ENCODE data around the gene VIPR1. TPM values are rescaled to one million over a fixed set of nuclear protein-coding genes. Genes with fewer than 3 reads are reported as not detected.

Gene VIPR1
- polyA plus RNA-seq, 1 donor: 75.3 TPM

DNA sequence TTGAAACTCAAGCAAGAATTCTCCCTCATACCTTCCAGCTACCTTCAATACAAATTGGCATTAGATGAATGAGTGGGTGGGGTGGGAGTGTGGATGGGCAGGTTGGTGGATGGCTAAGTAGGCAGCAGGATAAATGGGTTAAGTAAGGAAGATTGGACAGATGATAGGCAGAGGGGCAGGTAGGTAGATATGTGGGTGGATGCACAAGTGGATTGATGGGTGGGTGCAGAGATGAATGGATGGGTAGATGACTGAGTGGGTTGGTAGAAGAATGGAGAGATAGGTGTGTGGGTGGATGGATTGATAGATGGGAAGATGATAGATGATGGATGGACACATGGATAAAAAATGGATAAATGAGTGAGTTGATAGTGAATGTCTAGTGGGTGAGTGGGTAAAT lies 27.6 kb downstream of the VIPR1 start:
- peaks cover 76% of the 10 kb centered on the region for H3K36me3 ChIP-seq (ENCODE audit: control insufficient read depth, insufficient read depth, low read length)
- H3K27me3 ChIP-seq (ENCODE audit: control insufficient read depth, insufficient read depth, low read length): no peaks in the 10 kb centered on the region
- peaks cover 8% of the 10 kb centered on the region for H3K4me1 ChIP-seq (ENCODE audit: control insufficient read depth, insufficient read depth, low read length)
- no peaks in the 10 kb centered on the region for H3K9me3 ChIP-seq (ENCODE audit: control insufficient read depth, low read depth, low read length)
- no peak overlapping the region for H3K4me3 ChIP-seq (ENCODE audit: low read length)
- DNase-seq: no peak
- H3K27ac ChIP-seq (ENCODE audit: low read length): no peak overlapping the region

DNA sequence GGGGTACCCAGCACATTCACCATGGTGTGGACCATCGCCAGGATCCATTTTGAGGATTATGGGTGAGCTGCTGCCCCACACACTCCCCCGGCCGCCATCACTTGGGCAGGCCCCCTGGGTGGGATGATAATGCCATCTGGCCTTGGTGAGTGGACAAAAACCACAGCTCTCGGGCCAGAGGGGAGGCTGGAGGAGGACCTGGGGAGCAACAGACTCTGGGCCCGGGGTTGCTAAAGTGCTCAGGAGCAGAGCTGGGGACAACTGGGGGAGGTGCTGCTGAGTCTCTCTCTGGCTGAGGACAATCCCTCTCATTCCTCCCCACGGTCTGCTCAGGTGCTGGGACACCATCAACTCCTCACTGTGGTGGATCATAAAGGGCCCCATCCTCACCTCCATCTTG lies 29.0 kb downstream of the VIPR1 start:
- peaks cover 67% of the 10 kb centered on the region for H3K36me3 ChIP-seq (ENCODE audit: control insufficient read depth, insufficient read depth, low read length)
- no CpG with 5 or more reads among the region's 6 CpGs for WGBS (ENCODE audit: insufficient coverage, low lambda C conversion rate)
- no peaks in the 10 kb centered on the region for H3K4me1 ChIP-seq (ENCODE audit: control insufficient read depth, insufficient read depth, low read length)

DNA sequence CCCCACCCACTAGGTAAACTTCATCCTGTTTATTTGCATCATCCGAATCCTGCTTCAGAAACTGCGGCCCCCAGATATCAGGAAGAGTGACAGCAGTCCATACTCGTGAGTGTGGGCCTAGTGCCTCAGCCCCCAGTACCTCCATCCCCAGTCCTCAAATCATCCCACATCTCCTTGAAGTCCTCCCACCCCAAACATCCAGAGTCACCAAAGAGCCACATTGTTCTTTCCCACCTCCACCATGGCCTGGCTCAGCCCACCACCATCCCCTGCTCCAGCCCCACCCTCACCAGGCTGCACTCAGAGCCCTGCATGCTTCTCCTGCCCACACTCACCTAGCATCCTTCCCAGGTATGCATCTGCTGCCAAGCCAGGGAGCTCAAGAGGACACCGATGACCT lies 29.8 kb downstream of the VIPR1 start:
- H3K27me3 ChIP-seq (ENCODE audit: control insufficient read depth, insufficient read depth, low read length): no peaks in the 10 kb centered on the region
- peaks cover 63% of the 10 kb centered on the region for H3K36me3 ChIP-seq (ENCODE audit: control insufficient read depth, insufficient read depth, low read length)
- H3K27ac ChIP-seq (ENCODE audit: low read length): no peak overlapping the region
- H3K4me3 ChIP-seq (ENCODE audit: low read length): no peak overlapping the region
- no peaks in the 10 kb centered on the region for H3K9me3 ChIP-seq (ENCODE audit: control insufficient read depth, low read depth, low read length)
- H3K4me1 ChIP-seq (ENCODE audit: control insufficient read depth, insufficient read depth, low read length): no peaks in the 10 kb centered on the region
- no CpG with 5 or more reads among the region's 4 CpGs for WGBS (ENCODE audit: insufficient coverage, low lambda C conversion rate)
- no peak for DNase-seq

More for the DNA sequence above, 29.0 kb downstream of the VIPR1 start:
- Histone ChIP-seq H3K27me3 (ENCODE audit: control insufficient read depth, insufficient read depth, low read length) (no peaks in the 10 kb centered on the region), H3K9me3 (ENCODE audit: control insufficient read depth, low read depth, low read length) (no peaks in the 10 kb centered on the region), H3K4me3 (ENCODE audit: low read length) (no peak overlapping the region), H3K27ac (ENCODE audit: low read length) (no peak overlapping the region)
- DNase-seq: no peak

DNA sequence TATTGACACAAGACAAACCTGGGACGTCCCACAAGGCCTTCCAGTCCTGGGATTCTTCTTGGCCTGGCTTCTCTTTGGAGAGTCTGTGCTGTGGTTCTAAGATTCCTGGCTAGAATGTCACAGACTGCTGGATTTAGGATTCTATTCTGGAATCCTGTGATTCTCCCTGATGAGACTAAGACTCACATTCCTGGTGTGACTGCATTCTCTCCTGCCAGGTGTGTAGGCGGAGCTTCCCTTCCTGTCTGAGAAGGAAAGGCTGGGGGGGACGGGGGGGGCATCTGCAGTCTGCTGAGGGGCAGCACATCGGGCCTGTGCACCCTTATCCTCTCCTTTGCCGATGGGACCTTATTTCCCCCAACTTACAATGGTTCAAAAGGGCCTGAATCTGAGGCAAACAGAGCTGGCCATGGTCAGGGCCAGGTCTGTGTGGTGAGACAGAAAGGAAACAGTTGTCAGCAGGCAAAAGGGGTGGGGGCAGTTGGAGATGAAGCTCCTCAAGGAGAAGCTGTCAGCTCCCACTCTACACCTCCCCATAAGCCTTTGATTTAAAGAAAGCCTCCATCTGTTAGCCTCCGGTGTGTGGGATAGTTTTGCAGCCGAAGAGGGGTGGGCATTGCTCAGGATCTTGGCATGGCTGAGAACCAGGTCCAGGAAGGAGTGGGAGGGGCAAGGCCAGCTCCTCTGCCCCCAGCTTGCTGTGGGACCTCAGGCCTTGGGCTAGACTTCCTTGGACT lies 30.9 kb downstream of the VIPR1 start:
- Histone ChIP-seq H3K36me3 (ENCODE audit: control insufficient read depth, insufficient read depth, low read length) (peaks cover 54% of the 10 kb centered on the region), H3K4me3 (ENCODE audit: low read length) (no peak overlapping the region), H3K9me3 (ENCODE audit: control insufficient read depth, low read depth, low read length) (no peaks in the 10 kb centered on the region), H3K27me3 (ENCODE audit: control insufficient read depth, insufficient read depth, low read length) (no peaks in the 10 kb centered on the region), H3K27ac (ENCODE audit: low read length) (no peak overlapping the region), H3K4me1 (ENCODE audit: control insufficient read depth, insufficient read depth, low read length) (no peaks in the 10 kb centered on the region)
- no peak for DNase-seq
- no CpG with 5 or more reads among the region's 7 CpGs for WGBS (ENCODE audit: insufficient coverage, low lambda C conversion rate)

- Histone ChIP-seq H3K27ac (ENCODE audit: low read length) (no peak overlapping the region), H3K4me3 (ENCODE audit: low read length) (no peak overlapping the region), H3K27me3 (ENCODE audit: control insufficient read depth, insufficient read depth, low read length) (no peaks in the 10 kb centered on the region), H3K36me3 (ENCODE audit: control insufficient read depth, insufficient read depth, low read length) (peaks cover 30% of the 10 kb centered on the region), H3K4me1 (ENCODE audit: control insufficient read depth, insufficient read depth, low read length) (peaks cover 16% of the 10 kb centered on the region), H3K9me3 (ENCODE audit: control insufficient read depth, low read depth, low read length) (no peaks in the 10 kb centered on the region)
- no CpG with 5 or more reads among the region's 35 CpGs for WGBS (ENCODE audit: insufficient coverage, low lambda C conversion rate)
- DNase-seq: peak; percentile 55 to 60
Measured at GRCh38 chr3:42535981-42536784, 33.7 kb downstream of the VIPR1 start.

- peaks cover 17% of the 10 kb centered on the region for H3K4me1 ChIP-seq (ENCODE audit: control insufficient read depth, insufficient read depth, low read length)
- H3K9me3 ChIP-seq (ENCODE audit: control insufficient read depth, low read depth, low read length): no peaks in the 10 kb centered on the region
- no peak overlapping the region for H3K27ac ChIP-seq (ENCODE audit: low read length)
- no peak overlapping the region for H3K4me3 ChIP-seq (ENCODE audit: low read length)
- no peak for DNase-seq
- no peaks in the 10 kb centered on the region for H3K27me3 ChIP-seq (ENCODE audit: control insufficient read depth, insufficient read depth, low read length)
- H3K36me3 ChIP-seq (ENCODE audit: control insufficient read depth, insufficient read depth, low read length): peaks cover 18% of the 10 kb centered on the region
Measured at GRCh38 chr3:42537350-42537749, 34.9 kb downstream of the VIPR1 start.

GRCh38 chr3:42539871-42540714 lies 37.6 kb downstream of the VIPR1 start:
- H3K9me3 ChIP-seq (ENCODE audit: control insufficient read depth, low read depth, low read length): no peaks in the 10 kb centered on the region
- H3K27me3 ChIP-seq (ENCODE audit: control insufficient read depth, insufficient read depth, low read length): no peaks in the 10 kb centered on the region
- H3K36me3 ChIP-seq (ENCODE audit: control insufficient read depth, insufficient read depth, low read length): peaks cover 4% of the 10 kb centered on the region
- no peak overlapping the region for H3K27ac ChIP-seq (ENCODE audit: low read length)
- peak; percentile 68 to 73 for DNase-seq
- WGBS (ENCODE audit: insufficient coverage, low lambda C conversion rate): no CpG with 5 or more reads among the region's 14 CpGs
- H3K4me3 ChIP-seq (ENCODE audit: low read length): no peak overlapping the region
- H3K4me1 ChIP-seq (ENCODE audit: control insufficient read depth, insufficient read depth, low read length): peaks cover 25% of the 10 kb centered on the region

GRCh38 chr3:42541079-42541478 lies 38.6 kb downstream of the VIPR1 start:
- Histone ChIP-seq H3K27me3 (ENCODE audit: control insufficient read depth, insufficient read depth, low read length) (no peaks in the 10 kb centered on the region), H3K4me3 (ENCODE audit: low read length) (no peak overlapping the region), H3K36me3 (ENCODE audit: control insufficient read depth, insufficient read depth, low read length) (peaks cover 4% of the 10 kb centered on the region), H3K4me1 (ENCODE audit: control insufficient read depth, insufficient read depth, low read length) (peaks cover 30% of the 10 kb centered on the region), H3K9me3 (ENCODE audit: control insufficient read depth, low read depth, low read length) (no peaks in the 10 kb centered on the region), H3K27ac (ENCODE audit: low read length) (no peak overlapping the region)
- no peak for DNase-seq
- no CpG with 5 or more reads among the region's 3 CpGs for WGBS (ENCODE audit: insufficient coverage, low lambda C conversion rate)

GRCh38 chr3:42544492-42545283 lies 42.2 kb downstream of the VIPR1 start:
- H3K36me3 ChIP-seq (ENCODE audit: control insufficient read depth, insufficient read depth, low read length): peaks cover 7% of the 10 kb centered on the region
- no peaks in the 10 kb centered on the region for H3K27me3 ChIP-seq (ENCODE audit: control insufficient read depth, insufficient read depth, low read length)
- no peak overlapping the region for H3K27ac ChIP-seq (ENCODE audit: low read length)
- peaks cover 29% of the 10 kb centered on the region for H3K4me1 ChIP-seq (ENCODE audit: control insufficient read depth, insufficient read depth, low read length)
- no peaks in the 10 kb centered on the region for H3K9me3 ChIP-seq (ENCODE audit: control insufficient read depth, low read depth, low read length)
- H3K4me3 ChIP-seq (ENCODE audit: low read length): no peak overlapping the region
- no CpG with 5 or more reads among the region's 12 CpGs for WGBS (ENCODE audit: insufficient coverage, low lambda C conversion rate)
- DNase-seq: peak in 1 of 2 donors; percentile 46
